Embryonic facial prominence (tissue), 1 donor: Measurements from ENCODE around the gene RNF40.
"Not testable (repeated sequence)": the region's sequence is repeated elsewhere in the genome, so short reads cannot be mapped to it uniquely, and the experiment has no call there.

ENCODE experiments used
- DNase-seq: peaks from one replicate; pipeline ENCODE4 v3.0.0-alpha.2; 2016; ENCODE audit errors: extremely low spot score

The RNF40 gene

DNA sequence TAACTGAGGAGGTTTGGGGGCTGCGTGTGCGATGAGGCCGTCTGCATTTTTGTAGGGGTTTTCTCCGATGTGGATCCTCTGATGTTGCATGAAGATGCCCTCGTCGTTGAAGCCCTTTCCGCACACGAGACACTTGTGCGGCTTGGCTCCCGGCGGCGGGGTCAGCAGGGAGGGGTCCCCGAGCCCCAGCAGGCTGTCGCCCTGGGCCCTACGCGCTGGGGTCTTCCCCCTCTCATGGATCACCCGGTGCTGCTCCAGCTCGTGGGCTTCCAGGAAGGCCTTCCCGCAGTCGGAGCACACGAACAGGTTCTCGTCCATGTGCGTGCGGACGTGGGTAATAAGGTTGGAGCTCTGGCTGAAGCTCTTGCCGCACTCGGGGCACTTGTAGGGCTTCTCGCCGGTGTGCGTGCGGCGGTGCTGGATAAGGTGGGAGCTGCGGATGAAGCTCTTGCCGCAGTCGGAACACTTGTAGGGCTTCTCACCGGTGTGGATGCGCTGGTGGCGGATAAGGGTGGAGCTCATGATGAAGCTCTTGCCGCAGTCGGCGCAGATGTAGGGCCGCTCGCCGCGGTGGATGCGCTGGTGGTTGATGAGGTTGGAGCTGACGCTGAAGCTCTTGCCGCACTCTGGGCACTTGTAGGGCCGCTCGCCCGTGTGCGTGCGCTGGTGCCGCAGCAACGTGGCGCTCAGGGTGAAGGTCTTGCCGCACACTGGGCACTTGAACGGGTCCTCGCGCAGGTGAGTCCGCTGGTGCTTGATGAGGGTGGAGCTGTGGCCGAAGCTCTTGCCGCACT is 20.6 kb downstream of the RNF40 start:
- no peak for DNase-seq

DNA sequence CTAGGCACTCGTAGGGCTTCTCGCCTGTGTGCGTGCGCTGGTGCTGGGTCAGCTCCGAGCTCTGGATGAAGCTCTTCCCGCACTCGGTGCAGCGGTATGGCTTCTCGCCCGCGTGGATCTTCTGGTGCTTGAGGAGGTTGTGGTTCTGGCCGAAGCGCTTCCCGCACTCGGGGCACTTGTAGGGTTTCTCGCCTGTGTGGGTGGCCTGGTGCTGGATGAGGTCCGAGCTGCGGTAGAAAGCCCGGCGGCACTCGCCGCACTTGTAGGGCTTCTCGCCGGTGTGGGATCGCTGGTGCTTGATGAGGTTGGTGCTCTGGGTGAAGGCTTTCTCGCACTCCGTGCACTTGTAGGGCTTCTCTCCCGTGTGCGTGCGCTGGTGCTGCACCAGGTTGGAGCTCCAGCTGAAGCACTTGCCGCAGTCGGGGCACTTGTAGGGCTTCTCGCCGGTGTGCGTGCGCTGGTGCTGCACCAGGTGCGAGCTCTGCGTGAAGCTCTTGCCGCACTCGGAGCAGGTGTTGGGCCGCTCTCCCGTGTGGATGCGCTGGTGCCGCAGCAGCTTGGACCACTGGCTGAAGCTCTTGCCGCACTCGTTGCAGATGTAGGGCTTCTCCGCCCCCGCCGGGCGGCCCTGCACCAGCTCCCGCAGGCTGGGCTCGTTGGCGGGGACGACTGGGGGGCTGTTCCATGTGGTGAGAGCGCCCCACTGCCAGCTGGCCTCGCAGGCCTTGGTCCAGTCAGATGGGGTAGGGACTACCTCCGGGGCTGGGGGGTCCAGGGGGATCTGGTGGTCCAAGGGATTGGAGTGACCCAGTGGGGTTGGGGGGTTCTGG is 21.4 kb downstream of the RNF40 start:
- no peak for DNase-seq

DNA sequence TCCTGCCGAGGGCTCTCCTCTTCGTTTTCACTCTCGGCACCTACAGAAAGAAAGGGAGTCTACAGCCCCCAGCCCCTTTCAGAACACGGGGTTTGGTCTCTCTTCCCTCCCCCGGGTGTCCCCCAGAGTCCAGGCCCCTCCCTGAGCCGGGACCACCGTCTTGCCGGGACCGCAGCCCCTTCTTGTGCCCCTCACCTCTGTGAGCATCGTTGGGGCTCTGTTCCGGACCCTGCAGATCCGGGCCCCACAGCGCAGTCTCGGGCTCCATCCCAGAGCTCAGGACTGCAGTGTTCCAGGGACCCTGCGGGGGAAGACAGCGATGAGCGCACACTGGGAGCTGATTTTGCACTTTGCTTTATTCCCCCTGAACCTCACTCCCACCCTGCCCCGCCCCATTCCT is 22.1 kb downstream of the RNF40 start:
- no peak for DNase-seq

DNA sequence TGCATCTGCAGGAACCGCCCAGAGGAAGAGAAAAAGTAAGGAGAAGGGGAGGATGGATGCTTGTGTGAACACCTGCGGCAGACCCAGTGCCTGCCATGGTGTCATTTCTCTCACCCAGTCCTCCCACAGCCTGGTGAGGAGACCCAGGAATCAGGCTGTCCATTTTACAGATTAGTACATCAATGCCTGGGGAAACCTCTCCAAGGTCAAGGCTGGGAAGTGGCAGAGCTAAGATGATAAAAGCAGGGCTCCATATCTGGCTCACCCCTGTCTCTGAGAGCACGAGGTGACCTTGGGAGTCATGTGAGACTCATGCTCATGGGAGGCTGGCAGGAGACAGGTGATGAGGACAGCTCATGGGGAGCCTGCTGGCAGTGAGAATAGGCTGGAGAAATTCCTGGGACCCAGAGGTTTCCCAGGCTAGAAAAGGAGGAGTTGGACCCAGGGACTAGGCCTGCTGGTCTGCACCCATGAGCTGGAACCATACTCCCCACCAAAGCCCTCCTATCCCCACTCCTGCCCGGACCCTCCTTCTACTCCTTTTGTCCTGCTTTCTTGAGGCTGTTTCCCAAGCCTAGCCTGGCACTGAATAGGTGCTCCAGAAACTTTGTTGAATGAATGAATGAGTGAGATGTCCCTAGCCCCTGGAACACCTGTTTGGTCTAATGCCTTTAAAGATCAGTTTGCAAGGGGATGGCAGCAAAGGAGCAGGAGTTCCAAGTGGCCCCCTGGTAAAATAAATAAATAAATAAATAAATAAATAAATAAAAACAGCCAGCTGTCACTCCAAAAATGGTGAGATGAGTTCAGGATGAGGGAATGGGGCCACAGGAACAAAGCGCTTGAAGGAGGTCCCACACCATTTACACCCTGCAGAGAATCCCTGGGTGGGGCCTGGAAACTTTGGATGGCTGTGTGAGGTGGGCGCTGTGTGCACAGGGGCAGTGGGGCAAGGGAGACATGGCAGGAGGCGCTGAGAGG is 23.3 kb downstream of the RNF40 start:
- no peak for DNase-seq

DNA sequence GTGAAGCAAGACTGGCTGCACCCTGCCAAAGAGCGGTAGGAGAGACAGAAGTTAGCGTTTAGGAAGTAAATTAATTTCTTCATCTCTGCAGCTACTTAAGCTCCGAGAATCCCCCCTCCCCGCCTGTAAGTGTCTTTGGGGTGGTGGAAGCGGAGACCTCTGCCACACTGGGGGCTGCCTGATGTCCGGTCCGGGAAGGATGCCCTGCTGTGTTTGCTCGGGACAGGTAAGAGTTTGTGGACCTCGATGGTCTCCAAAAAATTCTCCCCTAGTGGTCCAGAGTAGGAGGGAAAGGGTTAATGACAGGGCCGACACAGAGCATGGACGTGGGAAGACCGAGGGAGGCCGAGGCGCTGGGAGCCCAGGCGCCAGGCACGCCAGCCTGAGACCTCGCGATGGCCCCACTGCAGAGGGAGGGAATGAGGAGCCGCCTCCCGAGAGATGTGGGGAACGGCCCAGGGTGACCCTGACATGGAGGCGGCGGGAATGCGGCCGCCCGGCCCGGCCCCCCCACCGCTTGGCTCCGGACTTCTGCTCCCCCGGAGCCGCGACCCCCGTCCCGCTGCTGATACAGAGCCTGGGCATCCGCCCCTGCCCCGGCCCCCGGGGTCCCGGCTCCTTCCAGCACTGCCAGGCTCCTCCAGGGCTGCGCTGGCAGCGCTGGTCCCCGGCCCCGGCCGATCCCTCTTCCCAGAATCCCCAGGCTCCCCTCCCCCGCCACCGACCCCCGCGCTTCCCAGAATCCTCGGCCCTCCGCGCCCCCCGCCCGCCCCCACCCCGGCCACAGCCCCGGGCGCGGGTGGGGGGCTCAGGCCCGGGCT is 24.2 kb downstream of the RNF40 start:
- no peak for DNase-seq

DNA sequence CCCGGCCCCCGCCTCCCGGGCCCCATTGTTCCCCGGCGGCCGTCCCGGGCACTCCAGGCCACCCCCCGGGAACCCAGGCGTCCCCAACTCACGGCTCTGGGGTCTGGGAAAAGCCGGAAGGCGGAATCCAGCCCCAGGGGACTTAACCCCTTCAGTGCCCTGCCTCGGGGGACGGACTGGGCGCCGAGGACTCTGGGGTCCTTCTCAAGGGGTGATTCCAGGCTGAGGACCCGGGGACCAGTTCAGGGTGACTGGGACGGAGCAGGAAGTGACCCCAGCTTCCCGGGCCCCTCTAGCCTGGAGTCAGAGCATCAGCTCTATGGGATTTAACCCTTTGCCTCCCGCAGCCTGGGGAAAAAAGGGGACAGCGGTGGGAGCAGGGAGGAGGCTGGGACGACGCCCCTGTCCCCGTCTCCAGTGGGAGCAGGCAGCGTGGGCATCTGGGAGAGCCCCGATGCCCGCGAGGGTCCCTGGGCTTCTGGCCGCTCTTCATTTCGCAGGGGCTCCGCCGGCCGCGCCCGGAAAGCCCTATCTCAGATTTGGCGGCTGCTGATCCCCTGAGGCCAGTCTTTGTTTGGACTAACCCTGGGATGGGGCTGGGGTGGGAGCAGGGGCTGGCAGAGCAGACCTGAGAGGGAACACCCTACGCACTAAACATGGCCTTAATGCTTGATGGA is 25.0 kb downstream of the RNF40 start, which contains the start of gene ZNF629:
ZNF629 (minus strand) TSS at position 270 of the 677 bp plus-strand sequence. CDS start 2,723 bp downstream, outside the sequence.
- DNase-seq = peak; percentile 56

DNA sequence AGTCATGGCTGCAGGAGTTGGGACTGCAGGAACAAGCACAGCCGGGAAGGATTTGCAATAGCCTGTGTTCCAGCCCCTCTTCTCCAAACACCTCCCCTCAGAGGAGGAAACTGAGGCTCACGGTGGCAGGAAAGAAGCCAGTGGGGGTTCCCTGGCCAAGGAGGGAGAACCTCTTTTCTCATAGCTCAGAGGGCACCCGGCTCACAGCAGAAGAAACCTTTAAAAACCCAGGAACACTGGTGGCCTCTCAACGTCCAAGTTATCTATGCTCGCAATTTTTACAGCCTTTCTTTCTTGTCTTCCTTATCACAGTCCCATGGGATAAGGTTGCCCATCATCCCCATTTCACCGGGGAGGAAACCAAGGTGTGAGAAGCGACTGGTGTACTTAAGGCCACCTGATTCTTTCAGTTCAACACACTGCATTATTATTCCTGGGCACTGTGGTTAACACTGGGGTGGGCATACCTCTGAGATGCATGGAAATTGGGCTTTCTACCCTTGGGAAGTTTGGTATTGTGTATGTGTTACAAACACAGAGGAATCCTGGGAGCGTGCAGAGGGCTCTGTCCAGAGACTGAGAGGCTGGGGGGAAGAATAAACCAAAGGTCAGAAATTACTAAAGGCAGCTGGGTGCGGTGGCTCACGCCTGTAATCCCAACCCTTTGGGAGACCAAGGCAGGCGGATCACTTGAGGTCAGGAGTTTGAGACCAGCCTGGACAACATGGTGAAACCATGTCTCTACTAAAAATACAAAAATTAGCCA is 25.7 kb downstream of the RNF40 start:
- DNase-seq = no peak

DNA sequence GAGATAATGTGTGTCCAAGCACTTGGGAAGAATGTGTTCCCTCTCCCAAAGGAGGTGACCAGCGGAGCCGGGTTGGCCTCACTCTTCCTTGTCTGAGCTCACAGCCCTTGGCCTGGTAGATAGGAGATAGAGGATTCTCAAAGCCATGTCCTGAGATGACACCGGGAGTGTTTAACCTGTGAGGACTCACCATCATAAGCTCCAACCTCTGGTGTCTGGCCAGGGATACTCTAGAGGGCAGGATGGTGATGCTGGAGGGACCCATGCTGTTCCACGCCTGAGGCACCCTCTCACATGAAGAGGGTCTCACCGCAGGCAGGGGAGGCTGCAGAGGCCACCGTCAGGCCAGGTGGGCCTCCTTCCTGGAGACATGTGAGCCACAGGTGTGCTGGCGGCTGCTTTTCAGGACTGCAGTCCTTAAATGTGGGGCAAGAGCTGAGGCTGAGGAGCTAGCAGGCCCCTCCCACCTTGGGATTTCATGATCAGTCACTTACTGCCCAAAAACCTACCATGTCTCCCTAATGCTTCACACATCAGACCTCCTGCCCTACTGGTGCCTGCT is 31.5 kb downstream of the RNF40 start:
- no peak for DNase-seq

DNA sequence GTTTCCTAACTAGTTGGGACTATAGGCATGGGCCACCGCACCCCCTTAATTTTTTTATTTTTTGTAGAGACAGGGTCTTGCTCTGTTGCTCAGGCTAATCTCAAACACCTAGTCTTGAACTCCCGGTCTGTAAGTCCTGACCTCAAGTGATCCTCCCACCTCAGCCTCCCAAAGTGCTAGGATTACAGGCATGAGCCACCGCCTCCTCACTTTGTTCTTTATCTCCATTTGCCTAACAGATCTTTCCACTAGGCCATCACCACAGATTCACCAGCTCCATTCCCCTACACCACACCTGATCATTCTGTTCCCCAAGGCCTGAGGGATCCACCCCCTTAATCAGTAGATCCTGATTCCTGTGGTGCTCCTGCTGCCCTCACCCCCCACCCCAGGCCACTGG is 32.5 kb downstream of the RNF40 start:
- DNase-seq = no peak

DNA sequence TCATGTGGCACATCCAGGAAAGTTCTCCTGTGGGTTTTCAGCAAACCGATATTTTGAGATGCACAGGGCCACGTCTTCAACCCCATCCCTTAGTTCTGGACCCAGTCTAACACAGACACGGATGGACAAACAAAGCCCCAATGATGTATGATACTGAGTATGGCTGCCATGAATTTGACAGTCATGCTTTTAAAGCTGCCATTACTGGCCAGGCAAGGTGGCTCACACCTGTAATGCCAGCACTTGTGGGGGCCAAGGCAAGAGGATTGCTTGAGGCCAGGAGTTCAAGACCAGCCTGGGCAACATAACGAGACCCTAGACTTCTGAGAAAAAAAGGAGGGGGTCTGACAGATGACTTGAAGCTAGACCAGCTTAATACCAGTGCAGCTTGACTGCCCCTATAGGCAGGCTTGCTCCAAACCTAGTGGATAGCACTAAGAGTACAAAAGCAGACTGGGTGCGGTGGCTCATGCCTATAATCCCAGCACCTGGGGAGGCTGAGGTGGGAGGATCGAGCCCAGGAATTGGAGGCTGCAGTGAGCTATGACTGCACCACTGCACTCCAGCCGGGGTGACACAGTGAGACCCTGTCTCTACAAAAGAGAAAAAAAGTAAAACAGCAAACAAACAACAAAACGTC is 35.7 kb downstream of the RNF40 start:
- no peak for DNase-seq

DNA sequence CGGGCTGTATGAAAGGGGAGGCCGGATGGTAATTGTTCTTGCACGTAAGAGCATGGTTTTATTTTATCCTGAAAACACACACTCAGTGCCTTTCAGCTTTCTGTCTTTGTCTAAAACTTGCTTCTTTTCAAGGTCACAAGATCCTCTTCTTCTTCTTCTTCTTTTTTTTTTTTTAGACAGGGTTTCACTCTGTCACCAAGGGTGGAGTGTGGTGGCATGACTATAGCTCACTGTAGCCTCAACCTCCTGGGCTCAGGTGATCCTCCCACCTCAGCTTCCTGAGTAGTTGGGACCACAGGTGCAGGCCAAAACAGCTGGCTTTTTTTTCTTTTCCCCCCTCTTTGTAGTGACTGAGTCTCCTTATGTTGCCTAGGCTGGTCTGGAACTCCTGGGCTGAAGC is 40.8 kb downstream of the RNF40 start:
- no peak for DNase-seq

DNA sequence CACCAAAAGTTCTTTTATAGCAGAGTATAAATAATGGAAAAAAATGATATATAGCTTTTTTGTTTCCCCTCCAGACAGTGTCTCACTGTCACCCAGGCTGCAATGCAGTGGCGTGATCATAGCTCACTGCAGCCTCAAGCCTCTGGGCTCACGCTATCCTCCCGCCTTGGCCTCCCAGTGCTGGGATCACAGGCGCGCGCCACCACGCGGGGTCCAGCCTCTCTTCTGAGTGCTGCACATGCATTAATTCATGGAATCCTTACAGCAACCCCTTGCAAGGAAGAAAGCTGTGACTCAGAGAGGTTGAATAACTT is 42.9 kb downstream of the RNF40 start:
- no peak for DNase-seq

DNA sequence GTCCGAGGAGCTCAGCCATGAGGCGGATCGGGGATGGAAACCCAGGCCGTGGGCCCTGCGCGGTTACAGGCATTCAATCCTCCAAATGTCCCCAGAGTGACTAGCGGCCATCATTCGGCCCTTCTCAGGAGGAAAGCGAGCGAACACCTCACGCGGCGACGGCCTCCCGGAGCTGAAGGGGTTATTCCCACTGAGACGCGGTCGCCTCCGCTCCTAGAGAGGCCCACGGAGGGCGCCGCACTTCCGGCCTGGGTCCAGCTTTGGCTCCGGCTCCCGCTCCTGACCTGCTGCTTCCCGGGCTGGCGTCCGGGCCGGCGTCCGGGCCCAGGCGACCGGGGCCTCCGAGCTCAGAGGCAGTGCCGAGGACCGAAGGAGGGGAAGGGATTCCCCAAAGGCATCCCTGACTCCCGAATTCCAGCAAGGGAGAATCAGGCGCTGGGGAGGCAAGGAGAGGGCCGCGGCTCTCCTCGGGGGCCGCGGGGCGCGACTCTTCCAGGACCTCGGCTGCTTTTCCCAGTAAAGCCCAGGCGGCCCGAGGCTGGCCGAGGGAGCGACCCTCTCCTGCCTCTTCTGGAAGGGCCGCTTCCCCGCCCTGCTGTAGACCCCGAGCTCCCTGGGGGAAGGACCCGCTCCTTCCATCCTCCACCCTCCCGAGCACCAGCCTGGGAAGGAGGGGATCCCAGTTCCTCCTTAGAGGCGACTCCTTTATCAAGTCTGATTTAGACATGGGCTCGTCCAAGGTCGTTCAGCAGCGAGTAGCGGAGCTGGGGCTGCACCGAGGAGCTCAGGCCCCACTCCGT is 43.4 kb downstream of the RNF40 start:
- DNase-seq = peak; percentile 41

DNA sequence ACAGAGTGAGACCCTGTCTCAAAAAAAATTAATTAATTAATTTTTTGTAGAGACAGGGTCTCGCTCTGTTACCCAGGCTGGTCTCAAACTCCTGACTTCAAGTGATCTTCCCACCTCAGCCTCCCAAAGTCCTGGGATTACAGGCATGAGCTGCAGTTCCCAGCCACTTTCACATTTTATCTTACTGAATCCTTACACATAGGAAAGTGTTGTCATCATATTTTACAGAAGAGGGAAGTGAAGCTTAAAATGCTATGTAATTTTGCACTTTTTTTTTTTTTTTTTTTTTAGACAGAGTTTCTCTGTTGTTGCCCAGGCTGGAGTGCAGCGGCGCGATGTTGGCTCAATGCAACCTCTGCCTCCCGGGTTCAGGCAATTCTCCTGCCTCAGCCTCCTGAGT is 46.0 kb downstream of the RNF40 start:
- DNase-seq = no peak

DNA sequence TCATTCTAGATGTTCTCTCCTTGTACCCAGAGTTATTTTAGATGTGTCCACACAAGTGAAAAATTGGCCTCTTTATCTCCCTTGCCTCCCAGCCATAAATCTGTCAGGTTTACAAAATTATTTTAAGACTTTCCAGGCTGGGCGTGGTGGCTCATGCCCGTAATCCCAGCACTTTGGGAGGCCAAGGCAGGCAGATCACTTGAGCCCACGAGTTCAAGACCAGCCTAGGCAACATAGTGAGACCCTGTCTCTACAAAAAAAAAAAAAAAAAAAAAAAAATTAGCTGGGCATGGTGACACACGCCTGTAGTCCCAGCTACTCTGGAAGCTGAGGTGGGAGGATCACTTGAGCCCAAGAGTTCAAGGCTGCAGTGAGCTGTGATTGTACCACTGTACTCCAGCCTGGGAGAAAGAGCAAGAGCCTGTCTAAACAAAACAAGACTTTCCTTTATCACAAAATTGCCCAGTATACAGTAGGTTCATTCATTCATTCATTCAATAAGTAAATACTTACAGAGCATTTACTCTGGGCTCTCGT is 46.8 kb downstream of the RNF40 start:
- not testable (repeated sequence) for DNase-seq

DNA sequence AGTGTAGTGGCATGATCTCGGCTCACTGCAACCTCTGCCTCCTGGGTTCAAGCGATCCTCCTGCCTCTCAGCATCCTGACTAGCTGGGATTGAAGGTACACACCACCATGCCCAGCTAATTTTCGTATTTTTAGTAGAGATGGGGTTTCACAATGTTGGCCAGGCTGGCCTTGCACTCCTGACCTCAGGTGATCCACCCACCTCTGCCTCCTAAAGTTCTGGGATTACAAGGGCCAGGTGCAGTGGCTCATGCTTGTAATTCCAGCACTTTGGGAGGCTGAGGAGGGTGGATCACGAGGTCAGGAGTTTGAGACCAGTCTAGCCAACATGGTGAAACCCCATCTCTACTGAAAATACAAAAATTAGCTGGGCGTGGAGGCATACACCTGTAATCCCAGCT is 47.6 kb downstream of the RNF40 start:
- DNase-seq = not testable (repeated sequence)

DNA sequence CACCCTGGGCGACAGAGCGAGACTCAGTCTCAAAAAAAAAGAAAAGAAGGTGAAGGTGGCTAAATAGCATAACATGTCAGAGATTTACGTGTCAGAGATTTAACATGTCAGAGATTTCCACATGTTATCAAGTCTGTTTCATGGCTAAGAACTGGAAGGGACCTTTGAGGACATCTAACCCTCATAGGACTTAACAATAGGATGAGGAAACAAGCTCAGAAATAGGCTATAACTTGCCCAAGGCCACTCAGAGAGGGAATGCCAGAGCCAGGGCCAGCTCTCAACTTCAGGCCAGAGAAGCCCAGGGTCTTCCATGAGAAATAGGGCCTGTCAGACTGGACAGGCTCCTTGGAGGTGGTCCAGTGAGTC is 51.7 kb downstream of the RNF40 start:
- DNase-seq = no peak

DNA sequence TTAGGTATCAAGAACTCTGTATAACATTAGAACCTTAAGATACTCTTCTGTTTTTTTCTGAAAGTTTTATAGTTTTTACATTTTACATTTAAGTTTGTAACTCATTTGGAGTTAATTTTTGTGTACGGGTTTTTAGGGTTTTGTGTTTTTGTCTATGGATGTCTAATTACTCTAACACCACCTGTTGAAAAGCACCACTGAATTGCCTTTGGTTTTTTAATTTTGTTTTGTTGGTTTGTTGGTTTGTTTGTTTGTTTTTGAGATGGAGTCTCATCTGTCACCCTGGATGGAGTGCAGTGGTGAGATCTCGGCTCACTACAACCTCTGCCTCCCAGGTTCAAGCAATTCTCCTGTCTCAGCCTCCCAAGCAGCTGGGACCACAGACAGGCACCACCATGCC is 54.6 kb downstream of the RNF40 start:
- DNase-seq = no peak
